Activated naive CD8-positive, alpha-beta T cell treated with anti-CD3 and anti-CD28 coated beads, Interleukin-2, amount 50 U/mL, for 16 hours (primary cell): ENCODE results near the gene KRT81.

Experiments used
- DNase-seq: peaks from one replicate; pipeline ENCODE4 v3.0.0-alpha.2; 2020; ENCODE audit warnings: low read depth, low spot score

The KRT81 gene

DNA sequence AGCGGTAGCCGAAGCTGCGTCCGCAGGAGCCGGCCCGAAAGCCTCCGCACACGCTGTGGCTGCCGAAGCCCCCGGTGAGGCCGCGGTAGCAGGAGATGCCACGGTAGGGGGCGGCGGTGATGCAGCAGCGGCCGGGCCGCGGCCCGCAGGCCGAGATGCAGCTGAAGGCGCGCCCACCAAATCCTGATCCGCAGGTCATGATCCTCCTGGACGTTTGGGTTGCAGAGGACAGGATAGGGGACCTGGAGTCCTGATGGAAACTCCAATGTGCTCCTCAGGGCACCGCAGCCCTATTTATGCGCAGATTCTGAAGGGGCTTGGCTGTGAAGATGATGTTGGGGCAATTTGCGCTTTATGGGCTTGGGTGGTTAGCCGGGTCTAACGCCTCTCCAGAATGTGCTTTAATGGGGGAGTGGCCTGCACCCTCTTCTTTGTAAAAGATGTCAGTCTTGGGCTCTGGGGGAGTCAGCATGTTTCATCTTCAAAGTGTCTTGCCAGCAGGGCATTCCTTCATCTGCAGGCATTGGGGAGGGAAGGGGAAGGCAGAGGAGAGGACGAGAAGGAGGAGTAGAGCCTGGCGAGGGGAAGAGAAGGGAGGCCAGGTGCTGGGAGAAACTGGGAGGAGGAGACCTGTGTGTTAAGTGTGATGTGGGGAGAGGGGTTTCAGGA, at the start of gene KRT81:
KRT81 (minus strand) TSS at position 268 of the 669 bp plus-strand sequence; CDS start at position 199, 69 bp downstream.
- DNase-seq, result no peak

DNA sequence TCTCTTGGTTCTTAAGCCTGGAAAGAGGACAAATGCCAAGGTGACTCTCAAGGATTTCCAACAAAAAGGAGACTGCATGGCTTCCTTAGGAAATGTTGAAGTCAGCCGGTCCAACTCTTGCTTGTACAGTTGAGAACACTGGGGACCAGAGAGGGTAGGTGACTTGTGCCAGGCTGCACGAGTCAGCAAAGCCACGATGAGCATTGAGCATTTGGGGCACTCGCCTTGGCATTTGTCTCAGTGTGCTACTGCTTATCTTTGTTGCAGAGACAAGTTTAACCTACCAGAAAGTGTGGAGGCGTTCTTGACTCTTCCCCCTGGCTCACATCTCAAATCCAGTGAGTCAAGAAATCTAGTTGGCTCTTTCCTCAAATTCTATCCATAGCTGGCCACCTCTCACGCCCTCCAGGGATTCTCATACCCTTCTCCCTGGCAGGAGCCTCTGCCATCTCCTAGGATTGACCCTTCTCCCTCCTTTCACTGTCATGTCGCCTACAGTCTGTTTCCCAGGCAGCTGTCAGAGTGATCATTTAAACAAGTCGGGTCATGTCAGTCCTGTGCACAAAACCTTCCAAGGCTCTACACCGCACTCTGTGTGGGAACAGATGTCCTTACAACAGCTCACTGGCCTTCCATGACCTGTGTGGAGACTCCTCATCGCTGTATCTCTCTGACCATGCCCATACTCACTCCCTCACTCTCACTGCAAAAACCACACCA, 47.1 kb upstream of the KRT81 start:
- DNase-seq, result no peak

DNA sequence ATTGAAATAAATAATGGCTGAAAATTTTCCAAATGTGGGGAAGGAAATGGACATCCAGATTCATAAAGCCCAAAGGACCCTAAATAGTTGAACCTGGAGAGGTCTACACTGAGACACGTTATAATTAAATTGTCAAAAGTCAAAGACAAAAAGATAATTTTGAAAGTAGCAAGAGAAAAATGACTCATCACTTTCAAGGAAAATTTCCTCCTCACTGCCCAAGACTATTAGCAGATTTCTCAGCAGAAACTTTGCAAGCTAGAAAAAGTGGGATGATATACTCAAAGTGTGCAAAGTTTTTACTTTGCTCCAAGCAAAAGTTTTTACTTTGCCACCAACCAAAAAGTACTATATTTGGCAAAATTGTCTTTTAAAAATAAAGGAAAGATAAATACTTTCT, 45.7 kb upstream of the KRT81 start:
- DNase-seq, result no peak

DNA sequence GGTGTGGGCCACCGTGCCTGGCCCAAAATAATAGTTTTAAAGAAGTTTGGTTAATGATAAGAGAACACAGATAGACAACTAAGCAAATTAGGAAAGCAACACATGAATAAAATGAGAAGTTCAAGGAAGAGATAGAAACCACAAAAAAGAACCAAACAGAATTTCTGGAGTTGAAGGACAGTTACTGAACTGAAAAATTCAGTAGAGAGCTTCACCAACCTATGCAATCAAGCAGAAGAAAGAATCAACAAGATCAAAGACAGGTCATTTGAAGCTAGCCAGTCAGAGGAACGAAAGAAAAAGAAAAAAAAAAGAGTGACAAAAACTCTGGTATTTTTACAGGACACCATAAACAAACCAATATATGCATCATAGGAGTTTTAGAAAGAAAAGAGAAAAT, 45.3 kb upstream of the KRT81 start:
- DNase-seq, result no peak

DNA sequence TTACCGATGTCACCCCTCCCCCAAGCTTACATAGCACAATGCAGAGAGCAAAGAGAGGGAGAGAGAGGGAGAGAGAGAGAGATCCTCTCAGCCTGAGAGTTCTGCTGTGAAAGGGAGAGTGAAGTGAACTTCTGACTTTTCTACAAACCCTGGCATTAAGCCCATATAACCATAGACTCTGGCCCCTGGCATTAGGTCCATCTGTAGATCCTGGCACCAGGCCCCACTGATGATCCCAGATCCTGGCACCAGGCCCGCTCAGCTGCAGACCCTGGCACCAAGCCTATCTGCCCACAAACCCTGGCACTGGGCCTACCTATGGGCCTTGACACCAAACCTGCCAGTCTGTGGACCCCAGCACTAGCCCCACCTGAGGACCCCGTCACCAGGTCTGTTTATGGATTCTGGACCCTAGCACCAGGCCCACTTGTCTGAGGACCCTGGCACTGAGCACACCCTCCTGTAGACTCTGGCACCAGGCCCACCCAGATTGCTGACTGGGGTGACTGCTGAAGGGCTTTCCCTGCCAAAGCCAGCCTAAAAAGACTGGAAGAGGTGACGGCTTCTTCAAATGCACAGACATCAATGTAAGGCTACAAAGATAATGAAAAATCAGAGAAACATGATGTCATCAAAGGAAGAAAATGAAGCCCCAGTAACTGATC, 44.4 kb upstream of the KRT81 start:
- DNase-seq, result no peak

DNA sequence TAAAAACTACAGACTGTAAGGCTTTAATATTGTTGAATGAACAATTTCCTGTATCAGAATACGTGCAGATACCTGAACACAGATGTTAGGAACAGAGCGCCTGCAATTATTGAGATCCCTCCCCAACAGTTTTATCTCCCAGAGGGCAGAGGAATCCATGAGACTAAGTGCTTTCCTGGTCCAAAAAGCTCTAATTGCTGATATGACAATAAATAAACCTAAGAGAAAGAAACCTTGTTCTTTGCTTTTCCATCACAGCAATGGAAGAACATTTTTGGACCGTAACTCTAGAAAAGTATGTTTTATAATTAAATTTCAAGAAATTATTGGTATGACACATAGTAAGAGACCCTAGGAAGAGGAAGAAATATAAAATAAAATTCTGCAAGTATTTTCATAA, 42.9 kb upstream of the KRT81 start:
- no peak for DNase-seq

DNA sequence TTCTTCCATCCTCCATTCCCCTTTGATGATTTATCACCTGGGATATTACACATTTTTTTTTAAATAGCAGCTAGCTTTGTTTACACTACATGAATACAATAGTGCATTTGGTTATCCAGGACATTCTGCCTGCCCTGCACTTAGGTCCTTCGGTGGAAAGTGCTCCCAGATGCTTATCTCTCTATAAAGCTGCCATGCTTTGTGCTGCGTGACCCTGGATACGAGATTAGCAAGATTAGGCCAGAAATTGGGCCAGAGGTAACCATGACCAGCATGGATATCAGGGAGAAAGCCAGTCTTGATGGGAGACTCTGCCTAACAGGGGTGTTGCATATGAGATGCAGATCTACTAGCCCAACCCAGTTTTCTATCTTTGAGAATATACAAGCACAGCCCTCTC, 42.0 kb upstream of the KRT81 start:
- no peak for DNase-seq

DNA sequence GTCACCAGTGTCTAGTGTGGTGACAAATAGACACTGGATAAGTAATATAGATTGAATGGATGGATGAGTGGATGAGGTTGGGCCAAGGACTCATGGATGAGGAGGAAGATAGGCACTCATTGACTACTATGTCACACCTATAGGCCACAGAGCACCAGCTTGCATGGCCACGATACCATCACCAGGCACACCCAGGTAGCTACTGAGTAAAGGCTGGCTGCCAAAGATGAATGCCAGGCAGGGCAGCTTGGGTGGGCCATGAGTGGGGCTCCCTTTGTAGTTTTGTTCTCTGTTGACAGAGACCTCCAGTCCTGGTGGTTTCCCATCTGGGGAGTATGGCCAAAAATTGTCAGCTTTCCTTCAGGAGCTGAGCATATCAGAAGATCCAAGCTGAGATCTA, 41.0 kb upstream of the KRT81 start:
- DNase-seq, result no peak

DNA sequence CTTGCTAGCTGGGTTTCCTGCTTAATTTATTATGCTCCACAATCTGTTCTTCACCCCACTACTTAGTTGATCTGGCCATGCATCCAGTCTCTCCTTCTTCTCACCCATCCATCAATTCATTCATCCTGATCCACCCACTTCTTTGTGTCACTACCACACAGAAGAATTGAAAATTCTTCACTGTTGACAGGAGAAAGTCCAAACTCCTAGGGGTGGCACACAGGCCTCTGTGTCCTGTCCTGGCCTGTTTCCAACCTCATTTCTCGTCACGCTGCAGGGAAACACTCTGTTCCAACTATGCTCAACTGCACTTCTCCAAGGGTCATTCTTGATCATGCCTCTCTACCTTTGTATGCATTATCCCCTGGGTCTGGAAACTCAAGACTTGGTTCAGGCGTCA, 40.5 kb upstream of the KRT81 start:
- no peak for DNase-seq

DNA sequence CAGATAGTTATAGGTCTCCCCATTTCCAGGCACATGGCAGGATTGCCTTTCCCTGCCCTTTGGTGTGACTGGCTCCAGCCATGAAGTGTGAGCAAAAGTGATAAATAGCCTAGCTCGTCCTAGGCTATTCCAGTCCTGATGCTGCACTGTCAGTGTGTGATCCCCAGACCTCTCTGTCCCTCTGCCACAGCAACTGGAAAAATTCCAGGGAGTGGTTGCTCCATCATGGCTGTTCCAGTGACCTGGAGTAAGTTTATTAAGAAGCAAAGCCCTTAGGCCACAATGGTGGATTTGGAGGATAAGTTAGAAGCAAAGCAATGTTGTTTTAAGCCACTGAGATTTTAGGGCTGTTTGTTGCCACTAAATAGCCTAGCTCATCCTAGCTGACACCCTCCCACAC, 39.7 kb upstream of the KRT81 start:
- no peak for DNase-seq

DNA sequence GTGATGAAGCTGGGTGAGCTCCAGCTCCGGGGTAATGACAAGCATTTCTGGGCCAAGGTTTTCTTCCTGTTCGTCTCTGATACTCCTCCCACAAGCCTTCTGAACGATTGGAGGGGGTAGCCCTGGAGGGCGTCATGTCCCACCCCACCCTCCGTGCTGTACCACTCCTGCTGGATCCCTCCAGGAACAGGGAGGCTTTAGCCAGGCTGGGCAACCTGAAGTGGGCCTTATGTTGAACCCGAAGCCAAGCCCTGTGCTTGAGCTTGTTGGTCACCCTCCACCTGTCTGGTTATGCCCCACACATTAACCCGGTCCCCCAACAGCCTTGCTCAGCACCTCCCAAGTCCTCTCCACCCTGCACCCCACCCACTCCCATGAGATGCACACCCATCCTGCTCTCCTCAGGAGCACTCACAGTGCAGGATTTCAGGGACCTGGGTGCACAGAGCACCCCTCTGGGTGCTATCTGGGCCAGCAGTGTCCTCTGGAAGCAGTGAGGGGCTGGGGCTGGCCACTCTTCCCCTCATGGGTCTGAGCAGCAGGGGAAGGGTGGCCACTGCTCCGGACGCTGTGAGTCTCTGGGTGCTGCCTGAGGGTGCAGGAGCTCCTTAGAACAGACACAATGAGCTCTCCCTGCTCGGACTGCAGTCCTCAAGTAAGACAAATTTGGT, 36.6 kb upstream of the KRT81 start:
- no peak for DNase-seq

DNA sequence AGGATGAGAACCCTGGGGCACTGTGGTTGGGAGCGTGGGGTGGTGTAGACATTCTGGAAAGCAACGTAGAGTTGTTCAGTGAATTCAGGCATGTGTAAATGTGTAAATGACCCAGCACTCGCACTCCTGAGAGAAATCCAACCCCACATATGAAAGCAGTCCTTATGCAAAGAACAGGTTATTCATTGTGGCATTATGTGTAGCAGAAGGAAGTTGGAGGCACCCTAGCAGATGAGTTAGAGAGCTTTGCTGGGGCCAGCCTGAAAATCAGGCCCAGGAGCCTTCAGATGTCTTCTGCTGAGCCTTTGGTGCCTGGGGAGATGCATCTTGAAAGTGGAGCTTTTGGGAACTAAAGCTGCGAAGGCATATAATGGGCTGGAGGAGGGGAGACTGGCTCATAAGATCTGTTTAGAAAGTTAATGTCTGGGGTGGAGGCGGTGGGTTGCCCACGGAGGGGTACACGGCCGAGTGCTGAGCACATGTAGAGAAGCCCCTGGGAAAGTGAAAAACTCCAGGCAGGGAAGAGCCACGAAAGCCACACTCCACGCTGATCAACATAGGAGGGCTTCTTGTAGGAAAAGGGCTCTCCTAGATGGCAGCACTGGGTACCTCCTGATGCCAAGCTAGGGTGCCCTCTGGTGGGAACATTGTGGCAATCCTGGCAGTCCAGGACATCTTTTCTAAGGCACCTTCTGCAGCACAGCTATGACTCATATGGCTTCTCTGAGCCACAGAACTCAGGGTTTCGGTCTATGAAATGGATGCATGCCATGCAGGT, 35.9 kb upstream of the KRT81 start:
- DNase-seq, result peak; percentile 46

DNA sequence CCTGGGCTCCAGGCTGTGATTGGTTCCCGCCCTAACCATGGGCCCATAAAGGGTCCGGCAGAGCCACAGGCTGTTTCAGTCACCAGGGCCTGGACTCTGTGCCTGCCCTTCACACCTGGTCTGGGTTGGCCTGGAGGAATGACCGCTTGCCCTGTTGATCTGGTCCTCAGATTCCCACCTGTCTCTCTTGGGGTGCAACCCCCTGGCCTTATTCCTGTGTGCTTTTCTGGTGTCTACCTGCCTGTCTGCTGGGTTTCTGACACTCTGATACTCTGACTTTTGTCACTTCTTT, 32.8 kb upstream of the KRT81 start:
- no peak for DNase-seq

DNA sequence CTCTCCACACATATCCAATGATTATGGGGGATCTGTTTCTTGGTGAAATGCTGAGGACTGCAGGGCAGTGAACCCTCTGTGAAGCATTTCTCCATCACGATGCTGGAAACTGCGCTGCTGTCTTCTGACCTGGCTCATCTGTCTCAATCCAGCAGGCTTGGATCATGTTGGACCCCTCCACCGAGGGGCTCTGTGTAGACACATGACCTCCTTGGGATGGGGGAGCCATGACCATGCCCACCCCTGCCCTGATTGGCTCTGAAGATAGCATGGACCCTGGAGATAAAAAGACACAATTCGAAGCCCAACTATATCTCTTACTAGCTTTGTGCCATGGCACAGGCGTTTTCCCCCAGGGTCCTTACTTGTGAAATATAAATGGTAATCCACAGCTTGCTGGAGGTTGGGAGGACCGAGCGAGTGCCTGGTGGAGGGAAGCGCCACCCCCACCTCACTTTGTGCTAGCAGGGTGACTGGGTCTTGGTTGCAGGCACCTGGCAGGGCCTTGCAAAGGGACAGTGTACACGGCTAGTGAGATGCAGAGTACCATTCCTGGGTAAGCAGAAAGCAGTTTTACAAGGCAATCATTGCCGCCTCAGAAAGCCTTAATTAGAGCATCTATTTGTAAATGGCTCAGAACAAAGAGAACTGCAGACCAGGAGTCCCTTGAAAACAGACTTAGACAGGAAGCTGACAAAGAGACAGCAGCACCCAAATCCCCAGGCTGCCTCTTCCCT, 32.2 kb upstream of the KRT81 start:
- DNase-seq, result no peak

DNA sequence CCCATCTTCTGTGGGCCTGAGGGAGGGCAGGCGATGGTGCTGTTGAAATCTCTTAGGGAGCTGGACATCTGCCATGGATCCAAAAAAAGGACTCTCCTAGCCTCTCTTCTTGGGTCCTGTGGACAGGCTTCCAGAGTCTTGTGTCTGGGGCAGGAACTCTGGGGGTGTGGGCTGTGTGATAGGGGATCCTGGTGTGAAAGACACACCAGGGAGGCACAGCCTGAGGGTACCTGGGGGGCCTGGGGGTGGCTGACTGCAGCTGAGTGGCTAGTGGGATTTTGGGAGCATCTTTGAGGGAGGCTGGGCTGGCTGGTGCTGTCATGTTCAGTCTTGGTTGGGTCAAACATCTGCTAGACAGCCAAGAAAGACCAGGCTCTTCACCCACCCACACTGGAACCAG, 31.7 kb upstream of the KRT81 start:
- no peak for DNase-seq

DNA sequence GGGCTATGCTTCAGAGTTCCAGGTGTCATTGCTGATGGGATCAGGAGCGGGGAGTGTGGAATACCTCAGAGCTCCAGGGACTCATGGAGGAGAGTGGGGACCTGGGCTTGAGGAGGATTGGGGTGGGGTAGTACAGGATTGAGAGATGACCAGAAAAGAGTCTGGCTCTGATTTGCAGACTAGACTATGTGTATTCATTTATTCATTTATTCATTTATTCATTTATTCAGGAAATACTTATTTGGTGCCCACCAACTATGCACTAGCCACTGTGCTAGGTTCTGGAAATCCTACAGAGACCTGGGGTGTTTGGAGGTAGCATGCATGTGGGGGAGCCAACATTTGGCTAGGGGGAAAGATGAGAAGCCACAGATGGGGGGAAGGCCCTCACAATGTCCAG, 30.7 kb upstream of the KRT81 start:
- DNase-seq, result no peak

DNA sequence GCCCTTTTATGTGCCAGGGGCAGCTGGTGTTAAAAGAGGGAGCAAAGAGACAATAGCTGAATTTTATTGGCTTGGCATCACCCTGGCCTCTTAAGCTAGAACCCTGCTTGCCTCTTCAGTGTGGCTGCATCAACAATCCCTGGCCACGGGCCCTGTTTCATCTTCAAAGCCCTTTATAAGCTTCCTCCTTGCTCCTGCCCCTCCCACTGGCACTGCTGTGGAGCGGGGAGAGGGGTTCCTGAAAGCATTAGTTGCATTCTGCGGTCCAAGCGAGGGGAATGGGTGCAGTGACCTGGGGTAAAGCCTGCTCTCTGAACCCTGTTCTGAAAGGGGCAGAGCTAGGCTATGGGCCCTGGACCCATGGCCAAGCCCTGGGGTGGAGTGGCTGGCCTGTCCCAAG, 30.1 kb upstream of the KRT81 start:
- no peak for DNase-seq

DNA sequence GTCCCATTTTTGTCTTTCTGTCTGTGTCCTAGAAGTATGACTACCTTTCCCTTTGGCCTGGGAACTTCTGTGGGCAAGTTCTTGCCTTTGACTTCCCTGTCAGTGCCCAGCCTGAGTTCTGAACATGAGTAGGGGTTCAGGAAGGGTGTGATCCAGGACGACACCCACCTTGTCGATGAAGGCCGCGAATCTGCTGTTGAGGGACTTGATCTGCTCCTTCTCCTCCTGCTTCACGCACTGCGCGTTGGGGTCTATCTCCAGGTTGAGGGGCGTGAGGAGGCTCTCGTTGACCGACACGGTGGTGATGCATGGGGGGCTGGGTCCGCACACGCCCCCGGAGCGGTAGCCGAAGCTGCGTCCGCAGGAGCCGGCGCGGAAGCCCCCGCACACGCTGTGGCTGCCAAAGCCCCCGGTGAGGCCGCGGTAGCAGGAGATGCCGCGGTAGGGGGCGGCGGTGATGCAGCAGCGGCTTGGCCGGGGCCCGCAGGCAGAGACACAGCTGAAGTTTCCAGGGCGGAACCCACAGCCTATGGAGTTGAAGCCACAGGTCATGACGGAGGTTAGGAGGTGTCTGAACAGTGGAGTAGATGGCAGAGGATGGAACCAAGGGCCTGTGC, 29.6 kb upstream of the KRT81 start, which contains the start of gene KRT83:
KRT83 (minus strand) TSS at position 615 of the 617 bp plus-strand sequence; CDS start at position 552, 63 bp downstream.
- DNase-seq, result no peak

DNA sequence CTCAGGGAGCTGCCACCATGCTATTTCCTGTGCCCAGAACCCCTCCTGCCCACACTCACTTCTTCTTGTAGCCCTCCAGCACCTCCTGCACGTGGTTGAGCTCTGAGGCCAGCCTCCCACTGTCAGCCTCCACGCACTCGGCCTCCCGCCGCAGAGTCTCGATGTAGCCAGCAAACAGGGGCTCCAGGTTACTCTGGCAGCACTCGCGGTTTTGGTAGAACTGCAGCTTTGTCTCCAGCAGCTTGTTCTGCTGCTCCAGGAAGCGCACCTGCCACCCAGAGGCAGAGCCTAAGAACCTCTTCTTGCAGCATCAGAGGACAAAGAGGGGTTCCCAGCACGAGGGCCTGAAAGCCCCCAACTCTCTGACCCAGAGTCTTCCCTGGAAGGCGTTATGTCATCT, 27.8 kb upstream of the KRT81 start:
- no peak for DNase-seq

DNA sequence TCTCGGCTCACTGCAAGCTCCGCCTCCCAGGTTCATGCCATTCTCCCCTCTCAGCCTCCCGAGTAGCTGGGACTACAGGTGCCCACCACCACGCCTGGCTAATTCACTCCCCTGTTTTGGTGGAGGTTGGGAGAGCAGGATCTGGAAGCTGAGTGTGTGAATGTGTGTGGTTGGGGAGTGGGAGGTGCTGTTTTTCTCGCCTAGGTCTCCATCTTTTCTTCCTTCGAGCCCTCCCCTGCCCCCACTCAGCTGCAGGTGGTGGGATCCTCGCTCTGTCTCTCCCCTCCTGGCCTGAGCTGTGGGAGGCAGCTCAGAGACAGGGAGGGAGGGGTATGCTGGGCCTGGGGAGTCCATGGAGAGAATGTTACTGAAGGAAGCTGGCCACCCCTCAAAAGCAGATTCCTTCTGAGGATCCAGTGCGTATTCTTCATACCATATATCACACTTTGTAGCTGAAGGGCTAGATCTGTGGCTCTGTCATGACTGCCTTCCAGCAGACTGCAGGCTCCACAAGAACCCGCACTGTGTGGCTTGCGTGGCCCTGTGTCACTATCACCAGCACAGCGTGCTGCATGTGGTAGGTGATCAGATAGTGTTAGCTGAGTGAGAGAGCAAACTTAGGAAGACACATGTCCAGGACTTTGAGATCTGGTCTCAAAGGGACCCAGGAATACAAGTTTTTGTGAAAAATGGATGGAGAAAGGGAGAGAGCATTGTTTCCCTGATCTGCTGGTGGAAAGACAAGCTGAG, 27.1 kb upstream of the KRT81 start:
- no peak for DNase-seq
